ENCODE data around the gene JPH2. TPM values are rescaled to one million over a fixed set of nuclear protein-coding genes. Genes with fewer than 3 reads are reported as not detected.

The JPH2 gene
- total and polyA plus RNA-seq, 2 of the 4 experiments (the other 2 are of a cell fraction) = 0.44 to 0.54 TPM

DNA sequence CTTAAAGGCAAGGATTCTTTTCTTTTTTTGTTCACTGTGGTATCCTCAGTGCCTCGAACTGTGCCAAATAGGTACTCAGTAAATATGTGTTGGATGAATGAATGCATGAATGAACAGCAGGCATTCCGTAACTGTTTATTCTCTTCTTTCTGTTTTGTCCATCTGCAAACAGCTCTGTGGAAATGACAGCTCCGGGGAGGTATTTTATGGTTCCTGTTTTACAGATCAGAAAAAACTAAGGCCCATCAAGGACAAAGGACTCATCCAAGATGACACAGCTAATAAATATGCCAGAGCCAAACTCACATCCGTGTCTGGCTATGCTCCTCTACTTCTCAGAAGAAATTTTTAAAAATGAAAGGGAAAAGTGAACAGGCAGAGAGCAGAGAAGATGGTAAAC lies 21.0 kb downstream of the JPH2 start (continued):
- TF ChIP-seq FOS (IDR thresholded peaks at IDR 0.05; ENCODE audit: low read depth, low read length) = no peak

- Histone ChIP-seq H3K56ac (ENCODE audit: extremely low read depth, insufficient read depth, low read length) (no peak overlapping the region), H4K5ac (ENCODE audit: low read depth, low read length) (no peak overlapping the region), H3K79me1 (ENCODE audit: low read depth in 1 of 2, low read length in 2 of 2) (0 out of 4 replicates have a peak, but pooled peaks cover 0 to under 1% of the 10 kb centered on the region in 2 experiments), H3K4me3 (ENCODE audit: insufficient read depth, low read depth, low read length) (no peak overlapping the region), H4K91ac (ENCODE audit: insufficient read depth, low read depth, low read length) (no peak overlapping the region), H3K4me1 (ENCODE audit: control insufficient read depth, insufficient read depth, low read length) (no peaks in the 10 kb centered on the region), H2AK9ac (replicated peaks; ENCODE audit: low read depth, low read length, poor library complexity) (no peak overlapping the region), H3K27me3 (ENCODE audit: control insufficient read depth, insufficient read depth, low read length) (peaks cover 2% of the 10 kb centered on the region; the same call in 1 of the 2 replicates), H2BK5ac (ENCODE audit: low read depth, low read length, poor library complexity, severe bottlenecking) (no peak overlapping the region), H3K9me3 (ENCODE audit: control insufficient read depth, insufficient read depth, low read length) (no peaks in the 10 kb centered on the region), H2BK120ac (ENCODE audit: low read depth, low read length) (no peak overlapping the region), H2BK20ac (ENCODE audit: low read depth, low read length) (no peak overlapping the region), H2AFZ (replicated peaks; ENCODE audit: low read length, poor library complexity) (peak overlapping the region; percentile 52), H4K8ac (ENCODE audit: low read depth in 2 of 2, low read length in 2 of 2) (no peak overlapping the region), H3K4me2 (ENCODE audit: low read depth, low read length) (no peak overlapping the region), H2AK5ac (ENCODE audit: low read depth, low read length) (no peak overlapping the region), H3K36me3 (ENCODE audit: control insufficient read depth, insufficient read depth, low read length) (no peaks in the 10 kb centered on the region), H3K4ac (ENCODE audit: low read depth, low read length) (no peak overlapping the region), H3K23ac (ENCODE audit: low read depth, low read length) (no peak overlapping the region), H3K9me1 (ENCODE audit: insufficient read depth, low read length) (peaks cover under 1% of the 10 kb centered on the region; the same call in 1 of the 2 replicates), H3K18ac (ENCODE audit: low read depth, low read length) (no peak overlapping the region), H3K9ac (ENCODE audit: low read depth, low read length) (no peak overlapping the region), H3K27ac (ENCODE audit: insufficient read depth, low read length) (no peak overlapping the region), H3K14ac (replicated peaks; ENCODE audit: low read depth, low read length) (no peak overlapping the region), H2BK15ac (ENCODE audit: low read depth, low read length) (no peak overlapping the region), H4K20me1 (ENCODE audit: insufficient read depth, low read length) (no peaks in the 10 kb centered on the region)
- ChIA-PET CTCF (no interaction called here), POLR2A (ENCODE audit: unreplicated experiment) (no interaction called here)
- BruUV-seq (replicated peaks) = no TSS peak
- ATAC-seq (ENCODE audit: low read depth) (no peak), DNase-seq (no peak)
- intact Hi-C loops (cut with micrococcal nuclease) (no loop called here), dilution Hi-C loops (cut with HindIII; ENCODE audit: low sequenced_read_pairs, unreplicated experiment) (no loop called here), in situ Hi-C loops (cut with MboI; ENCODE audit: low sequenced_read_pairs) (no loop called here)
- WGBS, 2 experiments (ENCODE audit: extremely low coverage in 2 of 2, insufficient read length in 1 of 2) = 74% methylated on average over 18 of the region's 56 CpGs; no CpG with 5 or more reads in 1 of the 2 experiments
- no peak for TF ChIP-seq MXI1 (IDR thresholded peaks at IDR 0.05; ENCODE audit: borderline replicate concordance, low read depth, low read length)
- no peak for TF ChIP-seq RCOR1 (IDR thresholded peaks at IDR 0.05; ENCODE audit: insufficient replicate concordance, low read length)
- TF ChIP-seq CHD1 (IDR thresholded peaks at IDR 0.05; ENCODE audit: low read depth, low read length) = no peak
- no peak for TF ChIP-seq RFX5 (IDR thresholded peaks at IDR 0.05; ENCODE audit: low read depth, low read length)
- TF ChIP-seq, protein P1, sequence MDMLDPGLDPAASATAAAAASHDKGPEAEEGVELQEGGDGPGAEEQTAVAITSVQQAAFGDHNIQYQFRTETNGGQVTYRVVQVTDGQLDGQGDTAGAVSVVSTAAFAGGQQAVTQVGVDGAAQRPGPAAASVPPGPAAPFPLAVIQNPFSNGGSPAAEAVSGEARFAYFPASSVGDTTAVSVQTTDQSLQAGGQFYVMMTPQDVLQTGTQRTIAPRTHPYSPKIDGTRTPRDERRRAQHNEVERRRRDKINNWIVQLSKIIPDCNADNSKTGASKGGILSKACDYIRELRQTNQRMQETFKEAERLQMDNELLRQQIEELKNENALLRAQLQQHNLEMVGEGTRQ (IDR thresholded peaks at IDR 0.05; ENCODE audit: low read depth, low read length) = no peak
- no peak for TF ChIP-seq MAFK (IDR thresholded peaks at IDR 0.05; ENCODE audit: low read depth, low read length)
- TF ChIP-seq, protein P2, sequence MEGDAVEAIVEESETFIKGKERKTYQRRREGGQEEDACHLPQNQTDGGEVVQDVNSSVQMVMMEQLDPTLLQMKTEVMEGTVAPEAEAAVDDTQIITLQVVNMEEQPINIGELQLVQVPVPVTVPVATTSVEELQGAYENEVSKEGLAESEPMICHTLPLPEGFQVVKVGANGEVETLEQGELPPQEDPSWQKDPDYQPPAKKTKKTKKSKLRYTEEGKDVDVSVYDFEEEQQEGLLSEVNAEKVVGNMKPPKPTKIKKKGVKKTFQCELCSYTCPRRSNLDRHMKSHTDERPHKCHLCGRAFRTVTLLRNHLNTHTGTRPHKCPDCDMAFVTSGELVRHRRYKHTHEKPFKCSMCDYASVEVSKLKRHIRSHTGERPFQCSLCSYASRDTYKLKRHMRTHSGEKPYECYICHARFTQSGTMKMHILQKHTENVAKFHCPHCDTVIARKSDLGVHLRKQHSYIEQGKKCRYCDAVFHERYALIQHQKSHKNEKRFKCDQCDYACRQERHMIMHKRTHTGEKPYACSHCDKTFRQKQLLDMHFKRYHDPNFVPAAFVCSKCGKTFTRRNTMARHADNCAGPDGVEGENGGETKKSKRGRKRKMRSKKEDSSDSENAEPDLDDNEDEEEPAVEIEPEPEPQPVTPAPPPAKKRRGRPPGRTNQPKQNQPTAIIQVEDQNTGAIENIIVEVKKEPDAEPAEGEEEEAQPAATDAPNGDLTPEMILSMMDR (conservative IDR thresholded peaks at IDR 0.05; ENCODE audit: low read depth, low read length) = no peak
- TF ChIP-seq RAD21 (IDR thresholded peaks at IDR 0.05; ENCODE audit: low read length) = no peak
- no peak for TF ChIP-seq SMC3 (IDR thresholded peaks at IDR 0.05; ENCODE audit: low read depth, low read length)
- no peak for TF ChIP-seq BHLHE40 (IDR thresholded peaks at IDR 0.05; ENCODE audit: low read depth, low read length)
- no peak for TF ChIP-seq CEBPB (IDR thresholded peaks at IDR 0.05; ENCODE audit: low read depth, low read length)
- no peak for TF ChIP-seq MAZ (IDR thresholded peaks at IDR 0.05; ENCODE audit: borderline replicate concordance, low read depth, low read length)
- no peak for TF ChIP-seq FOS (IDR thresholded peaks at IDR 0.05; ENCODE audit: low read depth, low read length)
- no peak for TF ChIP-seq NFE2L2 (IDR thresholded peaks at IDR 0.05; ENCODE audit: low read depth, low read length)
- TF ChIP-seq POLR2A (IDR thresholded peaks at IDR 0.05; ENCODE audit: low read depth, low read length) = no peak
Observed at GRCh38 chr20:44160133-44160532, 26.9 kb downstream of the JPH2 start.
